Measurements from ENCODE around the gene SYNPR.

DNA sequence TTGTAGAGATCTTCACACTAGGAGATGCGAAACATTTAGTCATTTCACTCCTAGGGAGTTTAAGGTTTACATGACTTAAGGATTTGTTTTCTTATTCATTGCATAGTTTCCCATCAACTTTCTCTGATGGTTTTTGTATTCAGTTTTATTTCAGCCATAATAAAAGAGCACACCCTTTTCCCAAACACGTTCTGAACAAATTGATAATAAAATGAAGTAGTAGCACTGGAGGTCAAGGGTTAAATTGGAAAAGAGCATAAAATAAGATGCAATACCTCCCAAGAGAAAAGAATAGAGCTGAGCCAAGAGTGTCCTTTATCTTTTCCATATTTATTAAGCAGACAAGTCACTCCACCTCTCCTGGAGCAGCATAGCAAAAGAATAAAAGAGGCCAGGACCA, 104.9 kb downstream of the SYNPR start:
- TF ChIP-seq, protein P1, sequence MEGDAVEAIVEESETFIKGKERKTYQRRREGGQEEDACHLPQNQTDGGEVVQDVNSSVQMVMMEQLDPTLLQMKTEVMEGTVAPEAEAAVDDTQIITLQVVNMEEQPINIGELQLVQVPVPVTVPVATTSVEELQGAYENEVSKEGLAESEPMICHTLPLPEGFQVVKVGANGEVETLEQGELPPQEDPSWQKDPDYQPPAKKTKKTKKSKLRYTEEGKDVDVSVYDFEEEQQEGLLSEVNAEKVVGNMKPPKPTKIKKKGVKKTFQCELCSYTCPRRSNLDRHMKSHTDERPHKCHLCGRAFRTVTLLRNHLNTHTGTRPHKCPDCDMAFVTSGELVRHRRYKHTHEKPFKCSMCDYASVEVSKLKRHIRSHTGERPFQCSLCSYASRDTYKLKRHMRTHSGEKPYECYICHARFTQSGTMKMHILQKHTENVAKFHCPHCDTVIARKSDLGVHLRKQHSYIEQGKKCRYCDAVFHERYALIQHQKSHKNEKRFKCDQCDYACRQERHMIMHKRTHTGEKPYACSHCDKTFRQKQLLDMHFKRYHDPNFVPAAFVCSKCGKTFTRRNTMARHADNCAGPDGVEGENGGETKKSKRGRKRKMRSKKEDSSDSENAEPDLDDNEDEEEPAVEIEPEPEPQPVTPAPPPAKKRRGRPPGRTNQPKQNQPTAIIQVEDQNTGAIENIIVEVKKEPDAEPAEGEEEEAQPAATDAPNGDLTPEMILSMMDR (IDR thresholded peaks at IDR 0.05) = no peak
- TF ChIP-seq GABPB1 (CRISPR knock-in tag; IDR thresholded peaks at IDR 0.05) = no peak
- TF ChIP-seq CREB1 (CRISPR knock-in tag; IDR thresholded peaks at IDR 0.05) = no peak
- TF ChIP-seq NR2C2 (CRISPR knock-in tag; IDR thresholded peaks at IDR 0.05) = no peak
- TF ChIP-seq TCF7 (CRISPR knock-in tag; IDR thresholded peaks at IDR 0.05; ENCODE audit: low read depth) = no peak
- TF ChIP-seq, protein P2, sequence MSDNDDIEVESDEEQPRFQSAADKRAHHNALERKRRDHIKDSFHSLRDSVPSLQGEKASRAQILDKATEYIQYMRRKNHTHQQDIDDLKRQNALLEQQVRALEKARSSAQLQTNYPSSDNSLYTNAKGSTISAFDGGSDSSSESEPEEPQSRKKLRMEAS (CRISPR knock-in tag; IDR thresholded peaks at IDR 0.05) = no peak
- TF ChIP-seq IRF2 (CRISPR knock-in tag; IDR thresholded peaks at IDR 0.05; ENCODE audit: borderline replicate concordance, low read depth) = no peak
- TF ChIP-seq NFE2L1 (CRISPR knock-in tag; IDR thresholded peaks at IDR 0.05) = no peak
- TF ChIP-seq, protein P3, sequence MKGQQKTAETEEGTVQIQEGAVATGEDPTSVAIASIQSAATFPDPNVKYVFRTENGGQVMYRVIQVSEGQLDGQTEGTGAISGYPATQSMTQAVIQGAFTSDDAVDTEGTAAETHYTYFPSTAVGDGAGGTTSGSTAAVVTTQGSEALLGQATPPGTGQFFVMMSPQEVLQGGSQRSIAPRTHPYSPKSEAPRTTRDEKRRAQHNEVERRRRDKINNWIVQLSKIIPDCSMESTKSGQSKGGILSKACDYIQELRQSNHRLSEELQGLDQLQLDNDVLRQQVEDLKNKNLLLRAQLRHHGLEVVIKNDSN (CRISPR knock-in tag; IDR thresholded peaks at IDR 0.05) = no peak
- TF ChIP-seq, protein P4, sequence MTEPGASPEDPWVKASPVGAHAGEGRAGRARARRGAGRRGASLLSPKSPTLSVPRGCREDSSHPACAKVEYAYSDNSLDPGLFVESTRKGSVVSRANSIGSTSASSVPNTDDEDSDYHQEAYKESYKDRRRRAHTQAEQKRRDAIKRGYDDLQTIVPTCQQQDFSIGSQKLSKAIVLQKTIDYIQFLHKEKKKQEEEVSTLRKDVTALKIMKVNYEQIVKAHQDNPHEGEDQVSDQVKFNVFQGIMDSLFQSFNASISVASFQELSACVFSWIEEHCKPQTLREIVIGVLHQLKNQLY (CRISPR knock-in tag; IDR thresholded peaks at IDR 0.05) = no peak
- TF ChIP-seq, protein P5, sequence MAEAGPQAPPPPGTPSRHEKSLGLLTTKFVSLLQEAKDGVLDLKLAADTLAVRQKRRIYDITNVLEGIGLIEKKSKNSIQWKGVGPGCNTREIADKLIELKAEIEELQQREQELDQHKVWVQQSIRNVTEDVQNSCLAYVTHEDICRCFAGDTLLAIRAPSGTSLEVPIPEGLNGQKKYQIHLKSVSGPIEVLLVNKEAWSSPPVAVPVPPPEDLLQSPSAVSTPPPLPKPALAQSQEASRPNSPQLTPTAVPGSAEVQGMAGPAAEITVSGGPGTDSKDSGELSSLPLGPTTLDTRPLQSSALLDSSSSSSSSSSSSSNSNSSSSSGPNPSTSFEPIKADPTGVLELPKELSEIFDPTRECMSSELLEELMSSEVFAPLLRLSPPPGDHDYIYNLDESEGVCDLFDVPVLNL (CRISPR knock-in tag; IDR thresholded peaks at IDR 0.05; ENCODE audit: borderline replicate concordance, low read depth) = no peak
- TF ChIP-seq ATF3 (CRISPR knock-in tag; conservative IDR thresholded peaks at IDR 0.05) = no peak
- TF ChIP-seq FOXK1 (CRISPR knock-in tag; IDR thresholded peaks at IDR 0.05) = no peak
- TF ChIP-seq ZMAT4 (CRISPR knock-in tag; IDR thresholded peaks at IDR 0.05) = no peak

Measured in WTC11 (cell line).